Esophagus muscularis mucosa (tissue), 4 donors: ENCODE measurements around the gene ABR.

Experiments
- CTCF ChIP-seq, 3 experiments: fragments of 200-600 bp in 2 of 3; fragments of 450-650 bp in 1 of 3; sonication (generic) in 2 of 3; IDR thresholded peaks; one replicate each; pipeline ENCODE4 v1.5.1; 2017 to 2019; ENCODE audit warnings: antibody characterized with exemption in 3 of 3, mild to moderate bottlenecking in 2 of 3, moderate library complexity in 1 of 3
- EP300 ChIP-seq: sonication (generic); formaldehyde crosslinking; IDR thresholded peaks from one replicate; pipeline ENCODE4 v1.6.1; 2017; ENCODE audit warnings: antibody characterized with exemption
- POLR2A ChIP-seq: fragments of 450-650 bp; IDR thresholded peaks from one replicate; pipeline ENCODE4 v1.6.1; 2017; ENCODE audit warnings: antibody characterized with exemption, moderate library complexity, mild to moderate bottlenecking, low read depth
- POLR2AphosphoS5 ChIP-seq, 2 donors: sonication (generic); formaldehyde crosslinking; IDR thresholded peaks; one replicate each; pipeline ENCODE4 v1.6.1; 2017; ENCODE audit warnings: antibody characterized with exemption in 2 of 2

- TF ChIP-seq CTCF (IDR thresholded peaks at IDR 0.05), result no peak
- no peak for TF ChIP-seq EP300
- no peak for TF ChIP-seq POLR2AphosphoS5 (IDR thresholded peaks at IDR 0.05)
- no peak for TF ChIP-seq POLR2A
Measured at GRCh38 chr17:1179112-1179817, 516 bp downstream of the ABR start.
